Activated CD8-positive, alpha-beta memory T cell treated with anti-CD3 and anti-CD28 coated beads, Interleukin-2, amount 10 ng/mL, durations not matched to agents 7 days and 5 days (primary cell): ENCODE data around the gene SPECC1. TPM values are rescaled to one million over a fixed set of nuclear protein-coding genes. Genes with fewer than 3 reads are reported as not detected.
"Not testable (repeated sequence)": the region's sequence is repeated elsewhere in the genome, so short reads cannot be mapped to it uniquely, and the experiment has no call there.

Experiments
- ATAC-seq: fragments of 150-1000 bp; cut with Tn5 transposase; one replicate; pipeline ENCODE4 v1.10.0; 2021; ENCODE audit warnings: moderate library complexity
- CTCF ChIA-PET: fragments of 350-600 bp; sonication (Branson Sonifier 250); formaldehyde crosslinking; loops from one replicate; lab custom pipeline; 2021; ENCODE audit warnings: antibody characterized with exemption; lab: Charles Lee
- DNase-seq: peaks from one replicate; pipeline ENCODE4 v3.0.0-alpha.2; 2020
- H3K27ac Mint-ChIP-seq: one replicate; pipeline ENCODE4 v1.8.0; 2021; ENCODE audit warnings: mild to moderate bottlenecking, mixed read lengths
- H3K27me3 Mint-ChIP-seq: one replicate; pipeline ENCODE4 v1.8.0; 2021; ENCODE audit warnings: mixed read lengths
- H3K36me3 Mint-ChIP-seq: one replicate; pipeline ENCODE4 v1.8.0; 2021; ENCODE audit warnings: mild to moderate bottlenecking, mixed read lengths
- H3K4me1 Mint-ChIP-seq: one replicate; pipeline ENCODE4 v1.8.0; 2021; ENCODE audit warnings: mixed read lengths
- H3K4me3 Mint-ChIP-seq: one replicate; pipeline ENCODE4 v1.8.0; 2021; ENCODE audit warnings: mild to moderate bottlenecking, moderate library complexity, mixed read lengths
- H3K9me3 Mint-ChIP-seq: one replicate; pipeline ENCODE4 v1.8.0; 2022; ENCODE audit warnings: low read depth, mixed read lengths
- total RNA-seq, 2 experiments: library from RNA; stranded (reverse); gene quantifications; one replicate each; pipeline ENCODE4 v1.2.3, GENCODE V29; 2021

The SPECC1 gene
- total RNA-seq, 2 experiments from 2014 or later, result 11.4 to 17.6 TPM

DNA sequence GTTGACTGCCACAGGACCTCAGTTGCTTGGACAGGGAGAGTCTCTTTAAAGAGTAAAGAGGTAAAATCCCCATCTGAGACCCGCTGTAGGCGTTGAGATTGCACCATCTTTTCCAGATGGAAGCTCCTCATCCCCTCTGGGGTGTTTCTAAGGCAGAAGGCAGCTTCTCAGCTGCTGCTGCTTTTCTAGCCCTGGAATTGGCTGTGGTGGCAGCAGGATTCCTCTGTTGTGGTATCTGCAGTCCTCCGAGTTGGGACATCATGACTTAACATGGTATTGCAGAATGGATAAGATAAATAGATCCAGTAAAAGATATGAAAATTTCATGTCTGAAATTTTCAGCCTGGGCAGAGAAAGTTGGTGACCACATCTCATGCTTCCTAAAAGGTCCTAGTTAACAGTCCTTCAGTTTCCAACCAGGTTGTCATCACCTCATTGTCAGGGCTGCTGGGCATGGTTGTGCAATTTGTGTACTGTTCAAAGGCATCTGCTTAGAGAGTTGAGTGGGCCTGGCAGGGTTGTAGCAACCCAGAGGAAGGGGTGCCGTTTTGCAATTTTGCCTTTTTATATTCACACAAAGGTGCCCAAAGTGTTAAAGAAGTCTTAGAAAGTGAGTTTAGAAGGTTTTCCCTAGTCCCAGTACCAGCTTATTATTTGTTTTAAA, 150.4 kb downstream of the SPECC1 start:
- no peak for ATAC-seq
- H3K4me3 Mint-ChIP-seq, result no peak overlapping the region
- CTCF ChIA-PET, result no interaction called here

GRCh38 chr17:20165516-20165915, 156.4 kb downstream of the SPECC1 start:
- H3K36me3 Mint-ChIP-seq, DNase-seq, H3K4me1 Mint-ChIP-seq, H3K4me3 Mint-ChIP-seq, H3K9me3 Mint-ChIP-seq, H3K27me3 Mint-ChIP-seq, H3K27ac Mint-ChIP-seq, ATAC-seq, CTCF ChIA-PET: not testable (repeated sequence)

More for the DNA sequence above, 150.4 kb downstream of the SPECC1 start:
- DNase-seq, result no peak
- Mint-ChIP-seq H3K4me1 (peaks cover 3% of the 10 kb centered on the region), H3K9me3 (no peaks in the 10 kb centered on the region), H3K27ac (no peak overlapping the region), H3K36me3 (no peaks in the 10 kb centered on the region), H3K27me3 (peaks cover 18% of the 10 kb centered on the region)

GRCh38 chr17:20170085-20170484, 160.9 kb downstream of the SPECC1 start:
- CTCF ChIA-PET, result no interaction called here
- no peak for ATAC-seq
- H3K4me3 Mint-ChIP-seq, result no peak overlapping the region
- H3K36me3 Mint-ChIP-seq, result no peaks in the 10 kb centered on the region
- no peaks in the 10 kb centered on the region for H3K9me3 Mint-ChIP-seq
- H3K4me1 Mint-ChIP-seq, result no peaks in the 10 kb centered on the region
- no peak for DNase-seq
- H3K27me3 Mint-ChIP-seq, result no peaks in the 10 kb centered on the region
- no peak overlapping the region for H3K27ac Mint-ChIP-seq

DNA sequence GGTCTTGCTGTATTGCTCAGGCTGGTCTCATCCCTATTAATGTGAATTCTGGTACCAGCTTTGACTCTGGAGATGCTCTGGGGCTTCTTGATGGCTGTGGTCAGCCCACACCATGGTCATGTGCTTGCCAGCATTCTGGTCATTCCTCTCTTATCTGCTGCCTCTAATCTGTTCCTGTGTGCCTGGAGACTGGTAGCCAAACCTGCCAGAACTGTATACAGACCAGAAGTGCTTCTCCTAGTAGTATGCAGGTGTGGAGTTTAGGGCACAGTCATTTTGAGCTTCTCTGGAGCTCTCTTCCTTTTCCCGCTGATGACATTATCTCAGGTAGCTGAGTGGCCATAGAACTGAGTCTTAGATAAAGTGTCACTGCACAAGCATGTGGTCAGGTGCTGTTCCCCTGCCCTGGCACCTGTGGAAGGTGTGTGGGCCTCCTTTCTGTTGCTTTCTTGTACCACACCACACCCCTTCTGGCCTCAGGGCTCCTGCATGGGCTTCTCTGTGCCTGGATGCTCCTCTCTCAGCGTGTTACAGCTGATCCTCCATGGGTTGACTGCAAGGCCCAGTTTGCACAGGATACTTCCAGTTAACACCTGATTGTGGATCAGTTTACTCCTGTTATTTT, 162.7 kb downstream of the SPECC1 start:
- DNase-seq (no peak), ATAC-seq (no peak)
- Mint-ChIP-seq H3K27ac (no peak overlapping the region), H3K27me3 (no peaks in the 10 kb centered on the region), H3K4me1 (no peaks in the 10 kb centered on the region), H3K9me3 (no peaks in the 10 kb centered on the region), H3K4me3 (no peak overlapping the region), H3K36me3 (no peaks in the 10 kb centered on the region)
- CTCF ChIA-PET, result interaction anchor here (0.6 kb wide), 1 partner anchor 132 kb away, joined by 4 read pairs; no protein-coding TSS in a partner anchor

DNA sequence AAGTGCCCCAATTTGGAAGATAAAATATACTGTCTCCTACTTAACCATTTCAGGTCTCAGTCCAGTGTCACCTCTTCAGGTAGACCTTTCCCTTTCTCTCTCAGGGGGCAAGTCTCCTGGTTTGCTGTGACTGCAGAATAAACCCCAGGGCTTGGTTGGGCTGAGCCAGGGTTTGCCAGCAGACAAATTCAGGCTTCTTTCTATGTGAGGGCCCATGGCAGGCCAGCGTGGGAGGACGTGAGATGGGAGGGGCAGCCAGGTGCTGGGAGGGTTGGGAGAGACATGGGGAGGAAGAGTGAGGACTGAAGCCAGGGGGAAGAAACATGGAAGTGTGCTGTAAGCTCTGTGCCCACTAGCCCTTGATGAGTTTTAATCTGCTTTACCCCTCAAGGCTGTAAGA, 163.2 kb downstream of the SPECC1 start:
- Mint-ChIP-seq H3K9me3 (no peaks in the 10 kb centered on the region), H3K27me3 (no peaks in the 10 kb centered on the region), H3K36me3 (no peaks in the 10 kb centered on the region), H3K27ac (no peak overlapping the region), H3K4me1 (no peaks in the 10 kb centered on the region), H3K4me3 (no peak overlapping the region)
- DNase-seq (no peak), ATAC-seq (no peak)
- CTCF ChIA-PET, result no interaction called here

DNA sequence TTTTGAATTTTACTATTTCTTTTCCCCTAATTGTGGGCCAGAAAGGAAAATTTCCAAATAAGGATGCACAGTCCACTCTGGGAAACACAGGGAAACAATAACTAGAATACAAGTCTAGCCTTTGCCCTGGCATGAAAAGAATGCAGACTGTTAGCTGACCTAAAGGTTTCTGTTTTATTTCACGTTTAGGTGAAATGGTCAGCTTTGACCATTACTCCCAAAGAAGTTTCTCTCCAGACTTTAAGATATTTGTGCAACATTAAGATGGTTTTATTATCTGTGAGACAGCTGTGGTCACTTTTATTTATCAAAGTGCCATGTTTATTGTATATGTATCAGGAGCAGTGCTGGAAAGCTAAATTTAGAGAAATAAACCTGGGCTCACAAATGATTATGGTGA, 163.9 kb downstream of the SPECC1 start:
- DNase-seq (no peak), ATAC-seq (no peak)
- no peaks in the 10 kb centered on the region for H3K27me3 Mint-ChIP-seq
- H3K9me3 Mint-ChIP-seq, result no peaks in the 10 kb centered on the region
- no peaks in the 10 kb centered on the region for H3K36me3 Mint-ChIP-seq
- no peak overlapping the region for H3K27ac Mint-ChIP-seq
- CTCF ChIA-PET, result no interaction called here
- no peak overlapping the region for H3K4me3 Mint-ChIP-seq
- no peaks in the 10 kb centered on the region for H3K4me1 Mint-ChIP-seq

DNA sequence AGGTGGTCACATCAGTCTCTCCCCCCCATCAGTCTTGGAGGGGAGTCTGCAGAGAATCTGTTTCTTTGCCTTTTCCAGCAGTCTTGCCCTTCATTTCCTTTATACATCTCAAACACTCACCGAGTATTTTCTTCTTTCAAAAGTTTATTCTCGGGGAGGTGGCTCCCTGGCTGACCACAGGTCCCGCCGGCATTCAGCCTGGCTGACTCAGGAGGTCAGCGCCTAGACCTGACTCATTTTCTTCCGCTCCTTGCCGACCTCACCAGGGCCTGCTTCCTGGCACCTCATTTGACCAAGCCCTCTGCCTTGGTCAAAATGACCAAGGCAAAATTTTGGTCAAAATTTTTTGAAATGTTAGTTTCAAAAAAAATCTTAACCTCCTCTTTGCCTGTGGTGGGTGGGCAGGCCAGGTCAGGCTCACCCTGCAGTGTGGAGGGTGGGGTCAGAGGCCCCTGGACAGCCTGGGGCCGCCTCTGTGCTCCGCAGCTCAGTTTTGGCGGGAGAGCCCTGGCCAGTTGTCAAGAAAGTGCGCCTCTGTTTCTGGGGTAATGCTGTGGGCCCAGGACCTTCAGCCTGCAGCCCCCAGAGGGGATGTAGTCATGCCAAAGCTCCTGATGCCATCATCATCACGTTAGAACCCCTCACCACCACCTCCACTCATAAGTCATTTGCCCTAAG, 165.6 kb downstream of the SPECC1 start:
- DNase-seq, result no peak
- Mint-ChIP-seq H3K27ac (no peak overlapping the region), H3K36me3 (no peaks in the 10 kb centered on the region), H3K27me3 (peaks cover 3% of the 10 kb centered on the region), H3K4me3 (no peak overlapping the region), H3K4me1 (no peaks in the 10 kb centered on the region), H3K9me3 (no peaks in the 10 kb centered on the region)
- CTCF ChIA-PET, result no interaction called here
- no peak for ATAC-seq

DNA sequence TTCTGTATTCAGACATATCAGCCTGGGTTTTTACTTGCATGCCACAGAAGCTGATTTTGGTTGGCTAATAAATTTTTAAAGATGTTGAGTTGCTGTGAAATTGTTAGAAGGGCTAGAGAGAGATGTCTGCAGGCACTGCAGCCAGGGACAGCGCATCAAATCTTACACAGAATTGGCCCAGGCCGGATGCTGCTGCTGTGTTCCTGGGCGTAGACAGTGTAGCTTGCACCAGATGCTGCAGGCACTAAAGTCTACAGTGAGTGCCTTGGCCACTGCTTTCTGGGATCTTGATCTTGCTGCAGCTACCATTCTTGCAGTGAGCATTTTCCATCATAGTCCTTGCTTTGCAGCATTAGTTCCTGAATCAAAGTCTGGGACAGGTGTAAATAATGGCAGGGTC, 169.9 kb downstream of the SPECC1 start:
- DNase-seq (no peak), ATAC-seq (no peak)
- Mint-ChIP-seq H3K4me3 (no peak overlapping the region), H3K27me3 (peaks cover 7% of the 10 kb centered on the region), H3K9me3 (no peaks in the 10 kb centered on the region), H3K4me1 (no peaks in the 10 kb centered on the region), H3K27ac (no peak overlapping the region), H3K36me3 (no peaks in the 10 kb centered on the region)
- CTCF ChIA-PET, result interaction anchor here (0.6 kb wide), 1 partner anchor 143 kb away, joined by 3 read pairs; no protein-coding TSS in a partner anchor

- Mint-ChIP-seq H3K27ac (no peak overlapping the region), H3K4me1 (no peaks in the 10 kb centered on the region), H3K36me3 (no peaks in the 10 kb centered on the region), H3K4me3 (no peak overlapping the region), H3K27me3 (peaks cover 7% of the 10 kb centered on the region), H3K9me3 (no peaks in the 10 kb centered on the region)
- CTCF ChIA-PET, result no interaction called here
- DNase-seq, result no peak
- no peak for ATAC-seq
Observed at GRCh38 chr17:20180661-20181060, 171.5 kb downstream of the SPECC1 start.

- no peak for DNase-seq
- Mint-ChIP-seq H3K27ac (no peak overlapping the region), H3K4me3 (no peak overlapping the region), H3K4me1 (no peaks in the 10 kb centered on the region), H3K36me3 (no peaks in the 10 kb centered on the region), H3K9me3 (no peaks in the 10 kb centered on the region), H3K27me3 (peaks cover 7% of the 10 kb centered on the region)
- no peak for ATAC-seq
- CTCF ChIA-PET, result no interaction called here
Observed at GRCh38 chr17:20184181-20184580, 175.0 kb downstream of the SPECC1 start.

DNA sequence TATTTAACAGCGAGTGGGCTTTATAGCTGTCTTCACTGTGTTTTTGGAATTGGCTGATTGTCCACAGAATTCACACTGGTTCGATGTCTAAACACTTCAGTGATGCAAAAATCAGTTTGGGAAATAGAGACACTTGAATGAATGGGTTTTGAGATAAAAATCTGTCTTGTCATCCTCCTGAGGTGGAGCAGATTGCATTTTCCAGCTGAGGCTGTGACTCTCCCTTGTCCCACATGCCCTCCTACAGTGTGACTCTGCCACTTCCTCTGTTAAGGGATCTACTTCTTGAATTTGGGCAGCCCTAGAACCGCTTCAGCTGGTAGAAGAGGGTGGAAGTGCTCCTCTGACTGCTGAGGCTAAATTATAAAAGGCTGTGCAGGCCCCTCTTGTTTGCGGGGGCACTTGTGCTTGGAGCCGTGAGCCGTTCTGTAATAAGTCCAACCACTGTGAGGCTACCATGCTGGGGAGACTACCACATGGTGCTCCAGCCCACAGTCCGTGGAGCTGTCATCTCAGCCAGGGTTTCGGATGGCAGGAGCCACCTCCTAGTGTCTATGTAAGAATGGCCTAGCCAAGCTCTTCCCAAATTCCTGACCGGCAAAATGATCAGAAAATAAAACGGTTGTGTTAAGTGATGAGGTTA, 175.9 kb downstream of the SPECC1 start:
- H3K9me3 Mint-ChIP-seq, result no peaks in the 10 kb centered on the region
- peaks cover under 1% of the 10 kb centered on the region for H3K27me3 Mint-ChIP-seq
- DNase-seq (no peak), ATAC-seq (no peak)
- no peaks in the 10 kb centered on the region for H3K36me3 Mint-ChIP-seq
- no peaks in the 10 kb centered on the region for H3K4me1 Mint-ChIP-seq
- no peak overlapping the region for H3K4me3 Mint-ChIP-seq
- H3K27ac Mint-ChIP-seq, result no peak overlapping the region
- CTCF ChIA-PET, result no interaction called here

DNA sequence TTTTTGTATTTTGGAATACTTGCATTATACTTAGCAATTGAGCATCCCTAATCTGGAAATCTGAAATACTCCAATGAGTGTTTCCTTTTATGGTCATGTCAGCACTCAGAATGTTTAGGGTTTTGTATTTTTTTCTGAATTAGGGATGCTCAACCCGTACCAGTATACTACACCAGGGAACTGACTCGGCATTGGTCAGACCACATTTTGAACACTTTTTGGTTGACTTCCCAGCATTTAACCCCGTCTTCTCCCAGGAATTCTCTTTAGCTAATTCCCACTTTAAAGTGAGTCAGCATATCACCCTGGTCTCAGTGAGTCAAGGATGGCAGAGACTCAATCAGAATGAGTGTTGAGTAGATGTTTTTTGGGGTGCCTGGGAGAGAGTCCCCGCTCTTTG, 177.9 kb downstream of the SPECC1 start:
- DNase-seq (no peak), ATAC-seq (no peak)
- no peaks in the 10 kb centered on the region for H3K27me3 Mint-ChIP-seq
- no peak overlapping the region for H3K4me3 Mint-ChIP-seq
- no peaks in the 10 kb centered on the region for H3K4me1 Mint-ChIP-seq
- CTCF ChIA-PET, result interaction anchor here (1.1 kb wide), 1 partner anchor 62 kb away, joined by 3 read pairs; no protein-coding TSS in a partner anchor
- no peak overlapping the region for H3K27ac Mint-ChIP-seq
- no peaks in the 10 kb centered on the region for H3K36me3 Mint-ChIP-seq
- H3K9me3 Mint-ChIP-seq, result no peaks in the 10 kb centered on the region

GRCh38 chr17:20189302-20189701, 180.1 kb downstream of the SPECC1 start:
- H3K27ac Mint-ChIP-seq, result no peak overlapping the region
- peaks cover 1% of the 10 kb centered on the region for H3K36me3 Mint-ChIP-seq
- ATAC-seq (no peak), DNase-seq (no peak)
- H3K9me3 Mint-ChIP-seq, result no peaks in the 10 kb centered on the region
- H3K4me3 Mint-ChIP-seq, result no peak overlapping the region
- no peaks in the 10 kb centered on the region for H3K27me3 Mint-ChIP-seq
- no peaks in the 10 kb centered on the region for H3K4me1 Mint-ChIP-seq
- CTCF ChIA-PET, result no interaction called here
